Common myeloid progenitor, CD34-positive (primary cell): ENCODE data around the gene MROH8.
"Not testable (repeated sequence)": the region's sequence is repeated elsewhere in the genome, so short reads cannot be mapped to it uniquely, and the experiment has no call there.

Experiments used
- CTCF ChIA-PET: fragments of 350-600 bp; sonication (Branson Sonifier 250); formaldehyde crosslinking; loops from one replicate; lab custom pipeline; 2021; ENCODE audit warnings: antibody characterized with exemption; lab: Charles Lee
- POLR2A ChIA-PET: fragments of 350-600 bp; sonication (Branson Sonifier 250); formaldehyde crosslinking; loops from one replicate; lab custom pipeline; 2021; ENCODE audit warnings: antibody characterized with exemption; lab: Charles Lee
- DNase-seq, 3 donors: peaks; one replicate each; pipeline versions ENCODE4 v3.0.0 to v3.0.0-alpha.2; 2013
- H3K27ac ChIP-seq, 2 experiments: 1 replicate in 1 of 2; 2 replicates in 1 of 2; pipeline ENCODE4 v1.7.0; 2013; ENCODE audit warnings: inconsistent platforms in 2 of 2, low read length in 2 of 2, mild to moderate bottlenecking in 2 of 2, low read depth in 1 of 2, moderate library complexity in 1 of 2; ENCODE audit not compliant: severe bottlenecking in 2 of 2, insufficient read depth in 1 of 2, poor library complexity in 1 of 2
- H3K27me3 ChIP-seq, 5 experiments: replicated peaks in 2 of 5; 1 replicate in 3 of 5; 2 replicates in 2 of 5; pipeline versions ENCODE4 v1.6.1 to v1.7.0; 2013; ENCODE audit warnings: low read length in 4 of 5, mild to moderate bottlenecking in 2 of 5, moderate library complexity in 2 of 5, inconsistent platforms in 1 of 5; ENCODE audit not compliant: insufficient read depth in 5 of 5, control insufficient read depth in 4 of 5
- H3K36me3 ChIP-seq, 4 experiments: 1 replicate in 2 of 4; 2 replicates in 2 of 4; pipeline versions ENCODE4 v1.6.1 to v1.7.0; 2013; ENCODE audit warnings: low read length in 3 of 4, control low read depth in 1 of 4, mild to moderate bottlenecking in 1 of 4; ENCODE audit not compliant: control insufficient read depth in 4 of 4, insufficient read depth in 4 of 4
- H3K4me1 ChIP-seq, 4 experiments: 1 replicate in 3 of 4; 2 replicates in 1 of 4; pipeline versions ENCODE4 v1.6.1 to v1.7.1; 2013; ENCODE audit warnings: low read length in 3 of 4, mild to moderate bottlenecking in 3 of 4, control low read depth in 1 of 4, inconsistent platforms in 1 of 4, moderate library complexity in 1 of 4; ENCODE audit not compliant: control insufficient read depth in 4 of 4, insufficient read depth in 4 of 4; ENCODE audit errors: control extremely low read depth in 1 of 4
- H3K4me3 ChIP-seq, 7 experiments: 1 replicate in 4 of 7; 2 replicates in 3 of 7; pipeline versions ENCODE4 v1.5.1 to v1.7.0; 2013; ENCODE audit warnings: mild to moderate bottlenecking in 7 of 7, low read length in 6 of 7, moderate library complexity in 6 of 7, inconsistent platforms in 2 of 7, low read depth in 2 of 7, control low read depth in 1 of 7; ENCODE audit not compliant: insufficient read depth in 4 of 7, control insufficient read depth in 1 of 7; ENCODE audit errors: extremely low read depth in 1 of 7
- H3K9me3 ChIP-seq, 5 experiments: 1 replicate in 4 of 5; 2 replicates in 1 of 5; pipeline versions ENCODE4 v1.6.1 to v1.7.1; 2013; ENCODE audit warnings: low read length in 4 of 5, mild to moderate bottlenecking in 2 of 5, inconsistent platforms in 1 of 5, low read depth in 1 of 5, moderate library complexity in 1 of 5; ENCODE audit not compliant: control insufficient read depth in 4 of 5, insufficient read depth in 2 of 5; ENCODE audit errors: control extremely low read depth in 1 of 5
- WGBS: methylation state at CpG from one replicate; pipeline ENCODE4 v1.1.5; 2013; ENCODE audit not compliant: insufficient coverage; 5-methylcytosine and 5-hydroxymethylcytosine counted together

MROH8 gene

GRCh38 chr20:37081717-37082289 is 97.5 kb downstream of the MROH8 start:
- POLR2A ChIA-PET = no interaction called here
- Histone ChIP-seq H3K4me1 (no peaks in the 10 kb centered on the region), H3K27me3 (no peaks in the 10 kb centered on the region), H3K4me3 (no peak overlapping the region), H3K9me3 (no peaks in the 10 kb centered on the region), H3K36me3 (peaks cover 4 to 66% (median 24%) of the 10 kb centered on the region in 4 experiments), H3K27ac (no peak overlapping the region)
- WGBS = 90% methylated on average over 5 of the region's 5 CpGs
- CTCF ChIA-PET = interaction anchor here (1.3 kb wide), 1 partner anchor 13 kb away, joined by 3 read pairs; no protein-coding TSS in a partner anchor
- DNase-seq = peak in 2 of 3 donors; percentile 23 to 40

GRCh38 chr20:37077009-37077408 is 102.3 kb downstream of the MROH8 start:
- WGBS = 97% methylated on average over 6 of the region's 8 CpGs
- Histone ChIP-seq H3K36me3 (peaks cover 9 to 60% (median 24%) of the 10 kb centered on the region in 4 experiments), H3K27me3 (no peaks in the 10 kb centered on the region), H3K9me3 (peaks cover 0 to 4% (median 0%) of the 10 kb centered on the region in 5 experiments), H3K27ac (no peak overlapping the region), H3K4me1 (no peaks in the 10 kb centered on the region), H3K4me3 (no peak overlapping the region)
- POLR2A ChIA-PET = no interaction called here
- DNase-seq = no peak
- CTCF ChIA-PET = interaction anchor here (0.7 kb wide), 1 partner anchor 82 kb away, joined by 4 read pairs; no protein-coding TSS in a partner anchor

- no peak for DNase-seq
- 92% methylated on average over 2 of the region's 3 CpGs for WGBS
- no peaks in the 10 kb centered on the region for H3K27me3 ChIP-seq
- no peak overlapping the region for H3K27ac ChIP-seq
- no peak overlapping the region for H3K4me3 ChIP-seq
- POLR2A ChIA-PET = no interaction called here
- no peaks in the 10 kb centered on the region for H3K4me1 ChIP-seq
- peaks cover 9 to 58% (median 26%) of the 10 kb centered on the region in 4 experiments for H3K36me3 ChIP-seq
- peaks cover 0 to 4% (median 0%) of the 10 kb centered on the region in 5 experiments for H3K9me3 ChIP-seq
- CTCF ChIA-PET = interaction anchor here (0.6 kb wide), 1 partner anchor 44 kb away, joined by 3 read pairs; no protein-coding TSS in a partner anchor
Observed at GRCh38 chr20:37075932-37076685, 103.2 kb downstream of the MROH8 start.

- no peak for DNase-seq
- Histone ChIP-seq H3K27ac (no peak overlapping the region), H3K4me1 (no peaks in the 10 kb centered on the region), H3K36me3 (peaks cover 7 to 38% (median 22%) of the 10 kb centered on the region in 4 experiments), H3K4me3 (no peak overlapping the region), H3K9me3 (peaks cover 0 to 4% (median 0%) of the 10 kb centered on the region in 5 experiments), H3K27me3 (no peaks in the 10 kb centered on the region)
- 98% methylated on average over 14 of the region's 17 CpGs for WGBS
- ChIA-PET CTCF (no interaction called here), POLR2A (interaction anchor here (0.7 kb wide), 1 partner anchor 20 kb away, joined by 3 read pairs; no protein-coding TSS in a partner anchor)
Observed at GRCh38 chr20:37072293-37073196, 106.8 kb downstream of the MROH8 start.

- WGBS = 93% methylated on average over 3 of the region's 4 CpGs
- ChIA-PET POLR2A (no interaction called here), CTCF (interaction anchor here (1.0 kb wide), 1 partner anchor 20 kb away, joined by 3 read pairs; no protein-coding TSS in a partner anchor)
- Histone ChIP-seq H3K9me3 (peaks cover 0 to 4% (median 0%) of the 10 kb centered on the region in 5 experiments), H3K27me3 (no peaks in the 10 kb centered on the region), H3K27ac (no peak overlapping the region), H3K4me1 (no peaks in the 10 kb centered on the region), H3K36me3 (peaks cover 11 to 42% (median 22%) of the 10 kb centered on the region in 4 experiments), H3K4me3 (no peak overlapping the region)
- DNase-seq = no peak
Observed at GRCh38 chr20:37071481-37071911, 107.9 kb downstream of the MROH8 start.

- H3K36me3 ChIP-seq = peaks cover 10 to 47% (median 25%) of the 10 kb centered on the region in 4 experiments
- H3K9me3 ChIP-seq, H3K27me3 ChIP-seq, H3K4me3 ChIP-seq, H3K27ac ChIP-seq, POLR2A ChIA-PET, DNase-seq, H3K4me1 ChIP-seq, CTCF ChIA-PET: not testable (repeated sequence)
- no CpG with 5 or more reads among the region's 25 CpGs for WGBS
Observed at GRCh38 chr20:37069563-37069962, 109.8 kb downstream of the MROH8 start.
